HepG2 (cell line): ENCODE results near the gene ZP2. TPM values are rescaled to one million over a fixed set of nuclear protein-coding genes. Genes with fewer than 3 reads are reported as not detected.
A peak's percentile ranks its signal among the peaks of the same experiment; 100 is the strongest.

ENCODE experiments used
- BRF2 ChIP-seq: sonication (generic); formaldehyde crosslinking; IDR thresholded peaks from 2 replicates; pipeline ENCODE4 v1.8.1; 2022; ENCODE audit warnings: mild to moderate bottlenecking, missing genetic modification reagents
- EZH2 ChIP-seq: conservative IDR thresholded peaks from 2 replicates; pipeline ENCODE4 v1.6.1; 2012; ENCODE audit warnings: mild to moderate bottlenecking, low read depth, low read length, moderate library complexity
- FOXC1 ChIP-seq: sonication (generic); formaldehyde crosslinking; IDR thresholded peaks from 2 replicates; pipeline ENCODE4 v1.8.0; 2022; ENCODE audit warnings: mild to moderate bottlenecking, missing genetic modification reagents, borderline replicate concordance
- HMG20A ChIP-seq: IDR thresholded peaks from 2 replicates; pipeline ENCODE4 v1.6.1; 2016; ENCODE audit warnings: borderline replicate concordance
- KDM4B ChIP-seq: sonication (generic); formaldehyde crosslinking; IDR thresholded peaks from 2 replicates; pipeline ENCODE4 v1.4.0; 2020; ENCODE audit warnings: missing genetic modification reagents
- NCOA1 ChIP-seq: sonication (generic); formaldehyde crosslinking; IDR thresholded peaks from 2 replicates; pipeline ENCODE4 v1.9.0; 2021; ENCODE audit warnings: missing genetic modification reagents
- NCOA2 ChIP-seq: sonication (generic); formaldehyde crosslinking; IDR thresholded peaks from 2 replicates; pipeline ENCODE4 v1.8.0; 2022; ENCODE audit warnings: inconsistent platforms
- PAXIP1 ChIP-seq: sonication (generic); formaldehyde crosslinking; conservative IDR thresholded peaks from 2 replicates; pipeline ENCODE4 v1.4.0; 2020; ENCODE audit warnings: mild to moderate bottlenecking, missing genetic modification reagents, moderate library complexity
- RORA ChIP-seq: sonication (generic); formaldehyde crosslinking; IDR thresholded peaks from 2 replicates; pipeline ENCODE4 v1.5.0; 2020; ENCODE audit warnings: mild to moderate bottlenecking, missing genetic modification reagents, moderate library complexity
- SKI ChIP-seq: fragments of 450-650 bp; IDR thresholded peaks from one replicate; pipeline ENCODE4 v1.6.1; 2018; ENCODE audit warnings: mild to moderate bottlenecking; ENCODE audit not compliant: partially characterized antibody
- SRSF9 ChIP-seq: fragments of 200-400 bp; formaldehyde crosslinking; IDR thresholded peaks from 2 replicates; pipeline ENCODE4 v1.6.1; 2018; ENCODE audit warnings: borderline replicate concordance, mild to moderate bottlenecking, low read depth, low read length; ENCODE audit not compliant: insufficient read depth, poor library complexity, severe bottlenecking
- TRIM22 ChIP-seq: fragments of 450-650 bp; IDR thresholded peaks from 2 replicates; pipeline ENCODE4 v1.6.1; 2017
- YEATS4 ChIP-seq: sonication (generic); formaldehyde crosslinking; IDR thresholded peaks from 2 replicates; pipeline ENCODE4 v1.4.0; 2020; ENCODE audit warnings: missing genetic modification reagents, borderline replicate concordance
- ZNF24 ChIP-seq: fragments of 450-650 bp; IDR thresholded peaks from 2 replicates; pipeline ENCODE4 v1.6.1; 2017; ENCODE audit warnings: antibody characterized with exemption, mild to moderate bottlenecking
- ZNF260 ChIP-seq: sonication (generic); formaldehyde crosslinking; IDR thresholded peaks from 2 replicates; pipeline ENCODE4 v1.4.0; 2020; ENCODE audit warnings: missing genetic modification reagents, low read depth, mild to moderate bottlenecking, borderline replicate concordance
- ZNF609 ChIP-seq: sonication (generic); formaldehyde crosslinking; IDR thresholded peaks from 2 replicates; pipeline ENCODE4 v1.4.0; 2020; ENCODE audit warnings: mild to moderate bottlenecking, missing genetic modification reagents, borderline replicate concordance
- ZNF850 ChIP-seq: sonication (generic); formaldehyde crosslinking; conservative IDR thresholded peaks from 2 replicates; pipeline ENCODE4 v1.9.0; 2021; ENCODE audit warnings: mild to moderate bottlenecking, missing genetic modification reagents
- polyA plus RNA-seq, 8 experiments: library from polyadenylated mRNA; depleted of rRNA in 3 of 8; stranded (reverse) in 7 of 8; unstranded in 1 of 8; fragments of >200 nt; fragmentation: Illumina TruSeq in 4 of 8; extraction: Trizol in 4 of 8; gene quantifications; 2 replicates each; pipeline versions ENCODE4 v1.2.1 to v1.2.3, GENCODE V29; 2011 to 2016; ENCODE audit warnings: low read depth in 4 of 8, missing spikeins in 1 of 8, mixed read lengths in 1 of 8; ENCODE audit not compliant: insufficient read depth in 1 of 8
- total RNA-seq, 5 experiments: library from RNA; depleted of rRNA; stranded (reverse); fragments of >200 nt; fragmentation: Illumina TruSeq; extraction: Trizol; gene quantifications; 2 replicates each; pipeline ENCODE4 v1.2.3, GENCODE V29; 2016; ENCODE audit warnings: low read depth in 1 of 5

Gene ZP2
- total and polyA plus RNA-seq, 2 of the 13 experiments (the other 11 are each of a cell fraction or from before 2014, with no cell fraction given): not detected

GRCh38 chr16:21156767-21157467 is 54.5 kb downstream of the ZP2 start (continued):
- TF ChIP-seq NCOA1 (no peak), SKI (no peak), RORA (CRISPR knock-in tag) (no peak), PAXIP1 (CRISPR knock-in tag) (0 out of 2 replicates have a peak, but pooled peaks have one; percentile 15), TRIM22 (no peak), HMG20A (CRISPR knock-in tag) (peak; percentile 24; the same call in 1 of the 2 replicates), KDM4B (CRISPR knock-in tag) (no peak), ZNF260 (CRISPR knock-in tag) (no peak), ZNF609 (CRISPR knock-in tag) (no peak), YEATS4 (CRISPR knock-in tag) (no peak), BRF2 (CRISPR knock-in tag) (no peak), ZNF24 (no peak), EZH2 (no peak), NCOA2 (CRISPR knock-in tag) (0 out of 2 replicates have a peak, but pooled peaks have one; percentile 43), ZNF850 (CRISPR knock-in tag) (no peak), FOXC1 (CRISPR knock-in tag) (no peak), SRSF9 (no peak)
